ENCODE measurements around the gene CDCA7L.

The CDCA7L gene

DNA sequence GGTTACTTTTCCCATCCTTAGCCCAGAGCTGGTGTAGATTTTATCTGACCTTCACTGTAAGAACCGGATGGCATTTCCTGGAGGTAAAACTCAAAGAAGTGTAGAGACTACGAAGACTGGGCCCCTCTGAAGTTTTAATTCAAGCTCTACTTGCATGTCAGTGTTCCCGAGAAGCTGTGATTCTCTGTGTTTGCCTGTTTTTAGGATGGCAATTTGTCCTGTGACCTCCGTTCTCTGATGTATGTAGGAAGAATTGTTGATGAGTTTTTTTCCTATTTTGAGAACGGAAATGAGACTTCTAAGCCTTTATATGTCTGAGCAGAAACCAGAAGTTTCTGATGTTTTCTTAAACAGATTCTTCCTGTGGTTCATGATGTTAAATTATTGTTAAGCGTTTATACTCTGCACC is 94.1 kb downstream of the CDCA7L start:
- DNase-seq, result peak; percentile 6
- TF ChIP-seq, protein P1, sequence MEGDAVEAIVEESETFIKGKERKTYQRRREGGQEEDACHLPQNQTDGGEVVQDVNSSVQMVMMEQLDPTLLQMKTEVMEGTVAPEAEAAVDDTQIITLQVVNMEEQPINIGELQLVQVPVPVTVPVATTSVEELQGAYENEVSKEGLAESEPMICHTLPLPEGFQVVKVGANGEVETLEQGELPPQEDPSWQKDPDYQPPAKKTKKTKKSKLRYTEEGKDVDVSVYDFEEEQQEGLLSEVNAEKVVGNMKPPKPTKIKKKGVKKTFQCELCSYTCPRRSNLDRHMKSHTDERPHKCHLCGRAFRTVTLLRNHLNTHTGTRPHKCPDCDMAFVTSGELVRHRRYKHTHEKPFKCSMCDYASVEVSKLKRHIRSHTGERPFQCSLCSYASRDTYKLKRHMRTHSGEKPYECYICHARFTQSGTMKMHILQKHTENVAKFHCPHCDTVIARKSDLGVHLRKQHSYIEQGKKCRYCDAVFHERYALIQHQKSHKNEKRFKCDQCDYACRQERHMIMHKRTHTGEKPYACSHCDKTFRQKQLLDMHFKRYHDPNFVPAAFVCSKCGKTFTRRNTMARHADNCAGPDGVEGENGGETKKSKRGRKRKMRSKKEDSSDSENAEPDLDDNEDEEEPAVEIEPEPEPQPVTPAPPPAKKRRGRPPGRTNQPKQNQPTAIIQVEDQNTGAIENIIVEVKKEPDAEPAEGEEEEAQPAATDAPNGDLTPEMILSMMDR (IDR thresholded peaks at IDR 0.05; ENCODE audit: low read depth, low read length, missing control alignments), result no peak
- H3K27ac ChIP-seq, result peak overlapping the region; percentile 62
- H3K36me3 ChIP-seq (replicated peaks), result no peaks in the 10 kb centered on the region
- in situ Hi-C loops (cut with HindIII; ENCODE audit: low pct_ligation_motif_present, low sequenced_read_pairs), result no loop called here
- no peak overlapping the region for H3K4me3 ChIP-seq (ENCODE audit: low read depth, low read length)
- H3K27me3 ChIP-seq (replicated peaks), result no peaks in the 10 kb centered on the region

Data from brain microvascular endothelial cell (primary cell).